PFSK-1 (cell line): ENCODE data around the gene LYL1.

Experiments
- FOXP2 ChIP-seq: optimal IDR thresholded peaks from 2 replicates; pipeline ENCODE3; 2011; ENCODE audit warnings: borderline replicate concordance, control low read depth, inconsistent platforms; ENCODE audit not compliant: insufficient read depth; ENCODE audit errors: extremely low read length, extremely low read depth
- POLR2AphosphoS5 ChIP-seq: IDR thresholded peaks from 2 replicates; pipeline ENCODE4 v1.6.1; 2012; ENCODE audit warnings: low read depth, mild to moderate bottlenecking, control low read depth, low read length, moderate library complexity
- SIN3A ChIP-seq: IDR thresholded peaks from 2 replicates; pipeline ENCODE4 v1.6.1; 2012; ENCODE audit warnings: mild to moderate bottlenecking, low read length, moderate library complexity, borderline replicate concordance; ENCODE audit not compliant: insufficient read depth
- TF ChIP-seq, protein P1 (sequence below), 2 experiments: IDR thresholded peaks; 2 replicates each; pipeline versions ENCODE4 v1.6.1 to v1.8.0; 2011 to 2012; ENCODE audit warnings: low read depth in 2 of 2, low read length in 2 of 2, control low read depth in 1 of 2, inconsistent platforms in 1 of 2, mild to moderate bottlenecking in 1 of 2, moderate library complexity in 1 of 2; ENCODE audit not compliant: insufficient read depth in 1 of 2

DNA sequence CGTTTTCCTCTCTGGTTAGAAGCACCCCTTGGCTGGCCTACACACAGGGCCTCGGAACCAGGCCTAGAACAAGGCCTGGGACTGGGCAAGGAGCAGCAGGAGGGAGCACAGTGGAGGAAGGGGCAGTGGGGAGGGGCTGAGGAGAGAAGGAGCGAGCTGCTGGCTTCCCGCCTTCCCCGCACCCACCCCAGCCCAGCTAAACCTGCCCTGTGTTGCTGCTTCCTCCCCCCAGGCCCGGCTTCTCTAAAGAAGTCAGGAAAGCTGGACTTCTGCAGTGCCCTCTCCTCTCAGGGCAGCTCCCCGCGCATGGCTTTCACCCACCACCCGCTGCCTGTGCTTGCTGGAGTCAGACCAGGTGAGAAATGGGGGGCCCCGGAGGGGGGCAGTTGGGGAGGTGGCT is 24.3 kb downstream of the LYL1 start:
- TF ChIP-seq FOXP2 (no peak), POLR2AphosphoS5 (no peak), SIN3A (no peak)
- TF ChIP-seq, protein P1, sequence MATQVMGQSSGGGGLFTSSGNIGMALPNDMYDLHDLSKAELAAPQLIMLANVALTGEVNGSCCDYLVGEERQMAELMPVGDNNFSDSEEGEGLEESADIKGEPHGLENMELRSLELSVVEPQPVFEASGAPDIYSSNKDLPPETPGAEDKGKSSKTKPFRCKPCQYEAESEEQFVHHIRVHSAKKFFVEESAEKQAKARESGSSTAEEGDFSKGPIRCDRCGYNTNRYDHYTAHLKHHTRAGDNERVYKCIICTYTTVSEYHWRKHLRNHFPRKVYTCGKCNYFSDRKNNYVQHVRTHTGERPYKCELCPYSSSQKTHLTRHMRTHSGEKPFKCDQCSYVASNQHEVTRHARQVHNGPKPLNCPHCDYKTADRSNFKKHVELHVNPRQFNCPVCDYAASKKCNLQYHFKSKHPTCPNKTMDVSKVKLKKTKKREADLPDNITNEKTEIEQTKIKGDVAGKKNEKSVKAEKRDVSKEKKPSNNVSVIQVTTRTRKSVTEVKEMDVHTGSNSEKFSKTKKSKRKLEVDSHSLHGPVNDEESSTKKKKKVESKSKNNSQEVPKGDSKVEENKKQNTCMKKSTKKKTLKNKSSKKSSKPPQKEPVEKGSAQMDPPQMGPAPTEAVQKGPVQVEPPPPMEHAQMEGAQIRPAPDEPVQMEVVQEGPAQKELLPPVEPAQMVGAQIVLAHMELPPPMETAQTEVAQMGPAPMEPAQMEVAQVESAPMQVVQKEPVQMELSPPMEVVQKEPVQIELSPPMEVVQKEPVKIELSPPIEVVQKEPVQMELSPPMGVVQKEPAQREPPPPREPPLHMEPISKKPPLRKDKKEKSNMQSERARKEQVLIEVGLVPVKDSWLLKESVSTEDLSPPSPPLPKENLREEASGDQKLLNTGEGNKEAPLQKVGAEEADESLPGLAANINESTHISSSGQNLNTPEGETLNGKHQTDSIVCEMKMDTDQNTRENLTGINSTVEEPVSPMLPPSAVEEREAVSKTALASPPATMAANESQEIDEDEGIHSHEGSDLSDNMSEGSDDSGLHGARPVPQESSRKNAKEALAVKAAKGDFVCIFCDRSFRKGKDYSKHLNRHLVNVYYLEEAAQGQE (IDR thresholded peaks at IDR 0.05; ENCODE audit: insufficient read depth in 1 of 2, low read depth in 2 of 2, low read length in 2 of 2) = no peak
